Measurements from ENCODE around the gene PIGT.

- TF ChIP-seq POLR2A (IDR thresholded peaks at IDR 0.05; ENCODE audit: low read depth, low read length): no peak
- no peak for TF ChIP-seq RAD21 (IDR thresholded peaks at IDR 0.05; ENCODE audit: low read length)
- no peak for TF ChIP-seq ELK1 (IDR thresholded peaks at IDR 0.05; ENCODE audit: borderline replicate concordance, low read depth, low read length)
- TF ChIP-seq CTCF (conservative IDR thresholded peaks at IDR 0.05; ENCODE audit: low read depth, low read length): no peak
- TF ChIP-seq MXI1 (IDR thresholded peaks at IDR 0.05; ENCODE audit: borderline replicate concordance, low read depth, low read length): no peak
- TF ChIP-seq RFX5 (IDR thresholded peaks at IDR 0.05; ENCODE audit: low read depth, low read length): no peak
- no peak for TF ChIP-seq NFE2L2 (IDR thresholded peaks at IDR 0.05; ENCODE audit: low read depth, low read length)
- TF ChIP-seq FOS (IDR thresholded peaks at IDR 0.05; ENCODE audit: low read depth, low read length): no peak
- TF ChIP-seq CHD1 (IDR thresholded peaks at IDR 0.05; ENCODE audit: low read depth, low read length): no peak
- TF ChIP-seq CEBPB (IDR thresholded peaks at IDR 0.05; ENCODE audit: low read depth, low read length): no peak
Measured at GRCh38 chr20:45366631-45367030, 49.3 kb upstream of the PIGT start.

All from IMR-90 (cell line).